Smooth muscle cell (in vitro differentiated cells): ENCODE results near the gene FAM210A. TPM values are rescaled to one million over a fixed set of nuclear protein-coding genes. Genes with fewer than 3 reads are reported as not detected.

Experiments
- DNase-seq: peaks from one replicate; lab custom pipeline; 2025; ENCODE audit not compliant: unreplicated experiment; lab: John Stamatoyannopoulos, UW
- H2AFZ ChIP-seq: fragments of 200-600 bp; sonication (generic); 2 replicates; pipeline ENCODE4 v1.6.0; 2016; ENCODE audit warnings: antibody characterized with exemption, low read depth, mild to moderate bottlenecking
- H3F3A ChIP-seq: fragments of 200-600 bp; sonication (generic); 2 replicates; pipeline ENCODE4 v1.6.0; 2017; ENCODE audit warnings: antibody characterized with exemption, low read depth
- H3K27ac ChIP-seq: fragments of 200-600 bp; sonication (generic); 2 replicates; pipeline ENCODE4 v1.5.1; 2016; ENCODE audit warnings: low read depth, mild to moderate bottlenecking
- H3K27me3 ChIP-seq: fragments of 200-600 bp; sonication (generic); 2 replicates; pipeline ENCODE4 v1.6.1; 2016; ENCODE audit warnings: low read depth, mild to moderate bottlenecking
- H3K36me3 ChIP-seq: fragments of 200-600 bp; sonication (generic); 2 replicates; pipeline ENCODE4 v1.5.1; 2016; ENCODE audit warnings: low read depth
- H3K4me1 ChIP-seq: fragments of 200-600 bp; sonication (generic); 2 replicates; pipeline ENCODE4 v1.5.1; 2016; ENCODE audit warnings: low read depth
- H3K4me2 ChIP-seq: fragments of 200-600 bp; sonication (generic); 2 replicates; pipeline ENCODE4 v1.6.0; 2016; ENCODE audit warnings: mild to moderate bottlenecking
- H3K4me3 ChIP-seq: fragments of 200-600 bp; sonication (generic); 2 replicates; pipeline ENCODE4 v1.5.1; 2016; ENCODE audit warnings: mild to moderate bottlenecking
- H3K79me2 ChIP-seq: fragments of 200-600 bp; sonication (generic); 2 replicates; pipeline ENCODE4 v1.6.0; 2016; ENCODE audit warnings: low read depth, mild to moderate bottlenecking
- H3K9ac ChIP-seq: fragments of 200-600 bp; sonication (generic); 2 replicates; pipeline ENCODE4 v1.6.0; 2016; ENCODE audit warnings: low read depth
- H3K9me3 ChIP-seq: fragments of 200-600 bp; sonication (generic); replicated peaks from 2 replicates; pipeline ENCODE4 v1.5.1; 2016; ENCODE audit warnings: low read depth
- H4K20me1 ChIP-seq: fragments of 200-600 bp; sonication (generic); 2 replicates; pipeline ENCODE4 v1.6.0; 2016; ENCODE audit warnings: low read depth
- CTCF ChIP-seq: fragments of 200-600 bp; sonication (generic); IDR thresholded peaks from 2 replicates; pipeline ENCODE4 v1.5.1; 2017; ENCODE audit warnings: borderline replicate concordance, mild to moderate bottlenecking, antibody characterized with exemption; ENCODE audit not compliant: insufficient read depth, poor library complexity, severe bottlenecking
- WGBS: methylation state at CpG from one replicate; pipeline ENCODE4 v1.1.7; 2016; ENCODE audit warnings: low lambda C conversion rate; 5-methylcytosine and 5-hydroxymethylcytosine counted together
- polyA plus RNA-seq: library from polyadenylated mRNA; unstranded; fragments of >200 nt; fragmentation: Nextera tagmentation; extraction: Ambion mirVana; gene quantifications from 2 replicates; pipeline ENCODE4 v1.2.1, GENCODE V29; 2016
- small RNA-seq: library from RNA; depleted of rRNA; stranded (forward); fragments of <200 nt; gene quantifications from one replicate; pipeline ENCODE3, GENCODE V24; 2014
- total RNA-seq: library from RNA; depleted of rRNA; stranded (reverse); fragments of >200 nt; gene quantifications from 2 replicates; pipeline ENCODE4 v1.2.3, GENCODE V29; 2014

The FAM210A gene
- total and polyA plus RNA-seq, 2 experiments from 2014 or later = 16.0 to 16.6 TPM

GRCh38 chr18:13613591-13614501 is 112.5 kb downstream of the FAM210A start:
- H2AFZ ChIP-seq = no peak overlapping the region
- peak overlapping the region; percentile 91 for H3K27ac ChIP-seq
- no peaks in the 10 kb centered on the region for H3K27me3 ChIP-seq
- no peak overlapping the region for H3K4me3 ChIP-seq
- H3K9ac ChIP-seq = peak overlapping the region; percentile 76
- H3K79me2 ChIP-seq = peaks cover 25% of the 10 kb centered on the region
- peaks cover 39% of the 10 kb centered on the region for H4K20me1 ChIP-seq
- peaks cover 22% of the 10 kb centered on the region for H3K4me1 ChIP-seq
- WGBS = 93% methylated on average over 21 of the region's 21 CpGs
- H3K9me3 ChIP-seq = no peaks in the 10 kb centered on the region
- H3K4me2 ChIP-seq = peak overlapping the region; percentile 67
- peaks cover 6% of the 10 kb centered on the region for H3F3A ChIP-seq
- H3K36me3 ChIP-seq = no peaks in the 10 kb centered on the region
- no peak for DNase-seq
- TF ChIP-seq CTCF = no peak

Small RNA genes within 50 kb of the gene (small RNA-seq; reads per million reads assigned to genes)
- gene AP001525.1 (not detected), gene RN7SL362P (not detected)

Other genes with a start within 250 kb of the FAM210A start
- 48.3 and 62.9 TPM in 2 replicates for gene RNMT, start 115 bp upstream of the FAM210A start, total RNA-seq
- gene RNMT, start 115 bp upstream of the FAM210A start, polyA plus RNA-seq = 38.6 and 52.2 TPM in 2 replicates
- gene MC5R, start 97.6 kb upstream of the FAM210A start, total RNA-seq = not detected in 2 replicates
- not detected in 2 replicates for gene MC5R, start 97.6 kb upstream of the FAM210A start, polyA plus RNA-seq
- gene MC2R, start 189.0 kb upstream of the FAM210A start, total RNA-seq = not detected in 2 replicates
- gene MC2R, start 189.0 kb upstream of the FAM210A start, polyA plus RNA-seq = not detected in 2 replicates